Stomach (tissue), 4 donors: Measurements from ENCODE around the gene GRID2IP.

Source experiments
- POLR2A ChIP-seq, 4 donors: fragments of 450-650 bp; IDR thresholded peaks; one replicate each; pipeline ENCODE4 v1.6.1; 2016; ENCODE audit warnings: antibody characterized with exemption in 4 of 4, control low read depth in 2 of 4, mild to moderate bottlenecking in 1 of 4, moderate library complexity in 1 of 4
- POLR2AphosphoS5 ChIP-seq, 3 donors: sonication (generic); formaldehyde crosslinking; IDR thresholded peaks; one replicate each; pipeline ENCODE4 v1.6.1; 2016; ENCODE audit warnings: antibody characterized with exemption in 3 of 3
- TF ChIP-seq, protein P1 (sequence below), 7 experiments: fragments of 450-650 bp in 4 of 7; fragments of 200-600 bp in 3 of 7; sonication (generic) in 3 of 7; IDR thresholded peaks; one replicate each; pipeline ENCODE4 v1.5.1; 2016 to 2019; ENCODE audit warnings: antibody characterized with exemption in 7 of 7, control low read depth in 2 of 7, mild to moderate bottlenecking in 1 of 7

DNA sequence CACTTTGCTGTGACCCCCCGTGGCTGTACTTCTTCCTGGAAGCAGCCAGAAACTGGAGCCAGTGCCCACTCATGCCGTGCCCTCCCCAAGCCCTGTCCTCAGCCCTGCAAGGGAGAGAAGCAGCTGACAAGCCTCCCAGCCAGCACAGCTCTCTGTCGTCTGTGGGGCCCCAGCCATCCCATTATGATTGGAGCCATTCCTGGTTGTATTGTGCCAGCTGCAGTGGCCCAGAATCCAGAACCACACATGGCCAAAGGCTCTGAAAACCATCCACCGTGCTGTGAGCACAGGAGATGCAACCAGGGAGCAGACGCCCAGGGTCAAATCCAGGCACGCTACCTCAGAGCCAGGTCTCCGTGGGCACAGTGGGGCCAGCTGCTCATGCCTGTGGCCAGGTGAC lies 18.7 kb downstream of the GRID2IP start:
- TF ChIP-seq POLR2A (IDR thresholded peaks at IDR 0.05): no peak
- TF ChIP-seq, protein P1, sequence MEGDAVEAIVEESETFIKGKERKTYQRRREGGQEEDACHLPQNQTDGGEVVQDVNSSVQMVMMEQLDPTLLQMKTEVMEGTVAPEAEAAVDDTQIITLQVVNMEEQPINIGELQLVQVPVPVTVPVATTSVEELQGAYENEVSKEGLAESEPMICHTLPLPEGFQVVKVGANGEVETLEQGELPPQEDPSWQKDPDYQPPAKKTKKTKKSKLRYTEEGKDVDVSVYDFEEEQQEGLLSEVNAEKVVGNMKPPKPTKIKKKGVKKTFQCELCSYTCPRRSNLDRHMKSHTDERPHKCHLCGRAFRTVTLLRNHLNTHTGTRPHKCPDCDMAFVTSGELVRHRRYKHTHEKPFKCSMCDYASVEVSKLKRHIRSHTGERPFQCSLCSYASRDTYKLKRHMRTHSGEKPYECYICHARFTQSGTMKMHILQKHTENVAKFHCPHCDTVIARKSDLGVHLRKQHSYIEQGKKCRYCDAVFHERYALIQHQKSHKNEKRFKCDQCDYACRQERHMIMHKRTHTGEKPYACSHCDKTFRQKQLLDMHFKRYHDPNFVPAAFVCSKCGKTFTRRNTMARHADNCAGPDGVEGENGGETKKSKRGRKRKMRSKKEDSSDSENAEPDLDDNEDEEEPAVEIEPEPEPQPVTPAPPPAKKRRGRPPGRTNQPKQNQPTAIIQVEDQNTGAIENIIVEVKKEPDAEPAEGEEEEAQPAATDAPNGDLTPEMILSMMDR (IDR thresholded peaks at IDR 0.05): no peak
- no peak for TF ChIP-seq POLR2AphosphoS5 (IDR thresholded peaks at IDR 0.05)
